NCI-H2171 (cell line): ENCODE data around the gene EHMT1.
"Not testable (repeated sequence)": the region's sequence is repeated elsewhere in the genome, so short reads cannot be mapped to it uniquely, and the experiment has no call there.

ENCODE experiments used
- DNase-seq: peaks from one replicate; lab custom pipeline; 2025; lab: John Stamatoyannopoulos, UW

Gene EHMT1

GRCh38 chr9:137590469-137591383 is 28.1 kb upstream of the EHMT1 start, which contains the start of gene ZMYND19:
Gene ZMYND19 (minus strand): TSS chr9:137590512. CDS start chr9:137590263, 249 bp downstream.
- peak; percentile 94 for DNase-seq

- DNase-seq: no peak
Measured at GRCh38 chr9:137592767-137593166, 26.0 kb upstream of the EHMT1 start.

- DNase-seq: no peak
Measured at GRCh38 chr9:137593176-137593575, 25.6 kb upstream of the EHMT1 start.

- DNase-seq: not testable (repeated sequence)
Measured at GRCh38 chr9:137596577-137596976, 22.2 kb upstream of the EHMT1 start.

- DNase-seq: no peak
Measured at GRCh38 chr9:137598943-137599342, 19.9 kb upstream of the EHMT1 start.

GRCh38 chr9:137602661-137603060 is 16.1 kb upstream of the EHMT1 start:
- peak; percentile 29 for DNase-seq

- no peak for DNase-seq
Measured at GRCh38 chr9:137603879-137604278, 14.9 kb upstream of the EHMT1 start.

GRCh38 chr9:137604345-137605086 is 14.3 kb upstream of the EHMT1 start:
- DNase-seq: no peak

- peak; percentile 99 for DNase-seq
Measured at GRCh38 chr9:137605121-137606004, 13.4 kb upstream of the EHMT1 start, which contains the start of gene ARRDC1. Gene ARRDC1 (plus strand): TSS chr9:137605686. CDS start chr9:137605718, 32 bp downstream.

GRCh38 chr9:137606005-137606621 is 12.7 kb upstream of the EHMT1 start:
- DNase-seq: no peak

GRCh38 chr9:137606734-137607138 is 12.1 kb upstream of the EHMT1 start:
- DNase-seq: no peak

GRCh38 chr9:137607141-137607857 is 11.5 kb upstream of the EHMT1 start:
- no peak for DNase-seq

- no peak for DNase-seq
Measured at GRCh38 chr9:137610944-137611343, 7.9 kb upstream of the EHMT1 start.

- no peak for DNase-seq
Measured at GRCh38 chr9:137611623-137612609, 6.9 kb upstream of the EHMT1 start.

- no peak for DNase-seq
Measured at GRCh38 chr9:137612741-137613142, 6.1 kb upstream of the EHMT1 start.

- DNase-seq: no peak
Measured at GRCh38 chr9:137613259-137613658, 5.5 kb upstream of the EHMT1 start.

GRCh38 chr9:137613738-137614523 is 4.9 kb upstream of the EHMT1 start:
- DNase-seq: no peak

GRCh38 chr9:137614631-137615386 is 4.0 kb upstream of the EHMT1 start:
- DNase-seq: no peak
